D341Med (cell line): Measurements from ENCODE around the gene ZNF800.

ENCODE experiments used
- DNase-seq: peaks from one replicate; pipeline ENCODE4 v3.0.0; 2012; ENCODE audit warnings: low spot score

Gene ZNF800

DNA sequence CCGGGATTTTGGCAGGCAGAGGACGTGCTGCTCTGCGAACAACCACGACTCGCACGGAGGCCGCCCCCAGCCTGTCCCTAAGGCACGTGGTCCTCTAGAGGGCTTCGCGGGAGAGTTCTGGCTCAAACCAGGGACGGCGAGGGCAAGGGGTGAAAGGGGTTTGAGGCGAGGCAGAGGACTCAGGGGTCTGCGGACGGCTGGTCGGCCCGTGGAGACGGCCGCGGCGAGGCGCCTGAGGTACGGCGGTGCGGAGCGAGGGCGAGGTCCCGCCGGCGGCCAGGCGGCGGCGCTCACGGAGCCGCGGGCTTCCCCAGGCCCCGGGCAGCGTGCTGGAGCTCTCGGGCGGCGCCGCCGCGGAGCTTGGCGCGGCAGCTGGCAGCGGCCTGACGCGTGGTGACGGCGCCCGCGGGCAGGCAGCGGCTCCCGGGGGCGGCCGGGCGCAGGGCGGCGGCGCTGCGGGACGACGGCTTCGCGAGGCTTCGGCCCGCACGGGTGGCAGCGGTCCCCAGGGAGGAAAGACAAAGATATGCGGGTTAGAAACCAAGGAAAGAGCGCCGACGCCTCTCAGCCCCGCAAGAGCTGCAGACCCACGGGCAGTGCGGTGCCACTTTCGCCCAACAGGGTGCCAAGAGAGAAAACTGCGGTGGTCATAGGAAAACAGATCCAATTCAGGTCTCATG, 44.8 kb downstream of the ZNF800 start:
- peak; percentile 96 for DNase-seq

DNA sequence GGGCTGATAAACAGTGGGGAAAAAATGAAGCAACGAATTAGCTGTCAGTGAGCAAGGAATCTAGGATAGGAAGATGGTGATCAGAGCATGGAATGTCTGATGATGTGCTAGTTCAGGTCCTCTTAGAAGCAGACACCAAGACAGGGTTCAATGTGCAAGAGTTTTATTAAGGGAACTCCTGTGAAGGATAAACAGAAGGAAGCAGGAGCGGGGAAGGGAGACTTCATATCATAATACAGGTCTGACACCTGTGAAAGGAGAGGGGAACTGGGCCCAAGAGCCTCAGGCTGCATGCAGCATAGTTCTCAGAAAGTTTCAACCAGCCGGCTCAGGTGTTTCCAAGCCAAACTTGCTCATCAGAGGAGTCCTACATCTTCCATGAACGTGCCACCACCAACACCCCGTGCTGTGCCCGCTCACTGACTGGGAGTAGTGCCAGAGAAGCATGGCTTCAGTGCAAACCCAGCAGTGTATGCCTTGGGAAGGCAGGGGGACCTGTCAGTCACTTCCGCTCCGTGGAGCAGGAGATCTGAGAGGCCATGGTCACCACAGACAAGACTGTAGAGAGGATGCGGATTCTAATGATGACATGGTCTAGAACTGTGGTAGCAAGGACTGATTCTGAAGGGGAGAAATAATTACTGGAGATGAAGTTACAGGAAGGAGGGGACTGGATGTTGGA, 45.8 kb downstream of the ZNF800 start:
- no peak for DNase-seq

DNA sequence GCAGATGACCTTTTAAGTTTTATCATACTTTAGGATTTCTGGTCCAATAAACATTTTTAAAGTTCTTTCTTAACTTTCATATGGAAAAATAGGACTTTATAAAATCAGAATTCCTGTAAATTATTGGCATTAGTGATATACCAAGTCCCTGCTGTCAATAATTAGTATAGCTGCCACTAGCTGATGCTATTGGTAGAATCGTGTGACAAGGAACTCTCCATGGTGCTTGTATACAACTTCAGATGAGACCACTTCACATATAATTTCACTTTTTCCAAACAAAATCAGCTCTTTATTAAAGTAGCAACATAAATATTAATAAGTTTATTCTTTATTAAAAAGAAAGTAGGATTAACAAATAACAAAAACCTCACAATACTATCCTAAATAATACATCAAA, 49.9 kb downstream of the ZNF800 start:
- DNase-seq: no peak

GRCh38 chr7:127338122-127338521, 54.4 kb downstream of the ZNF800 start:
- no peak for DNase-seq

DNA sequence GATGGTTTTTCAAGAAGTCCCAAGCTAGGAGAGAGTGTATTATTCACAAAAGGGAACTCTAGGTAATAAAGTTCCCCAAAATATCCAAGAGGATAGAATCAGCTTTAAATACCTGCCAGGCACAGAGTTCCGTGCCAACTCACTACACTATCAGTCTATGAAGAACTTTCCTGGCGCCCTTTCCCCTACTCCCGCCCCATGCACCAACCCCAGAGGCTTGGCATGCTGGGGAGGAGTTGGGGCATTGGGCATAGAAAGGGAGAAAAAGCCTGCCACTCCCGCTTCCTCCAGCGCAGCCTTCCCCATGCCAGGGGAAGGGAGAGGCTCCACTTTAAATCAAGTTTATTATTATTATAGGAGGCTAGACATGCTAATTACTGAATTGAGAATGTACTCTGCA, 54.9 kb downstream of the ZNF800 start:
- no peak for DNase-seq

DNA sequence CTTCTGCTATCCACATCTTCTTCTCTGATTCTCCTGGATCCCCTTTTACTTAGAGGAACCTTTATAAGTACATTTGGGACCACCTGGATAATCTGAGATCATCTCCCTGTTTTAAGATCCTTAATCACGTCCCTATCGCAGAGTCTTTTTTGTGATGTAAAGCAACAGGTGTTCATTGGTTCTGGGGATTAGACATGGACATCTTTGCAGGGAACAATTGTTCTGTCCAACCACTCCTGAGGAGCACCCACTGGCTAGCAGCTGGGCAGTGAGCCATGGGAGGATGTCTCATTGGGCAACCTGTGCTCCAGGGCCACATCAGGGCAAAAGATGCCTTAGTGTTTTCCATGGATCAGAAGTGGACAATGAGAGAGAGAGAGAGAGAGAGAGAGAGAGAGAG, 56.0 kb downstream of the ZNF800 start:
- DNase-seq: no peak

DNA sequence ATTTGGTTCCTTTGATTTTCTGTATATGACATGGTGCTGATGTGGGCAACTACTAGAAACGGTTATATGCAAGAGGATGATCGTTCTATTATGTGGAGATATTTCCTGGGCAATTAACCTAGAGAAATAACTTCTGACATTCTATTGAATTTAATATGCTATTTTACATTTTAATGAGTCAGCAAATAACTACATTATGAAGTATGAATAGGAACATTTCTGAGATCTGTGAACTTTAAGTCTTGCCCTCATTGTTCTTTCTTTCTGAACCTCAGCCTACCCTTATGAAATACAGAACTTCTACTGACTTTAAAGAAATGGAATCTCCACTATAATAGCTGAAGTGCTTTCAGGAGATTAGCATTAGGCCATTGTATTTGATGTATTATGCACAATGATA, 59.6 kb downstream of the ZNF800 start:
- DNase-seq: no peak

GRCh38 chr7:127330070-127330469, 62.4 kb downstream of the ZNF800 start:
- DNase-seq: no peak

DNA sequence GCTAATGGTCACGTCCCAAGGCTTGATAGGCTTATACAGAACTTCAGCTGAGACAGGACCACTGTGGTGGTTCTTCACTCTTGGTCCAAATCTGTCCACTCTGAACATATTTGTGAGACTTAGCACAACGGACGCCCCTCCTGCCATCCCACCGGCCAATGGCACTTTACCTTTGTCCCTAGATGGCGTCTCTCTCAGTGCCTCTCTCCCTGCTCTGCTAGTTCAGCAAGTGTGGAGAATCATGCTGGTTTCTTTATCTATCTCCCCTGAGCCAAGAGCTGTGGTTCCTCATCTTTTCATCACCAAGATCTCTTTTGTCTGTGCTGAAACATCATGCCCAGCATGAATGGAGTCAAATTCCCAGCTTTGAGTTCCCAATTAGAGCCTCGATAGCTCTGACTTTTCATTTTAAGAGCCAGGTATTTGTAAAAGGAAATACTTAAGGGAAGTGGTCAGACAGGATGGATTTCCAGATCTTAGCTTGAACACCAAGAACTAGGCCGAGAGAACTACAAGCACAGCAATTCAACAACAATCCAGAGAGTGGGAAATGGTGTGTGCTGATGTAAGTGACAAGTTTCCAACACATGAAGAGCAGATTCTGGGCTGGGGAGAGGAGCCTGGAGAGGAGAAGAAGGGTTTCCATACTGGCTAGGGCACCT, 69.5 kb downstream of the ZNF800 start:
- DNase-seq: no peak

- DNase-seq: no peak
These were observed 70.2 kb downstream of the ZNF800 start for GRCh38 chr7:127322351-127322750.

- no peak for DNase-seq
These were observed 71.5 kb downstream of the ZNF800 start for GRCh38 chr7:127320974-127321373.
